Neural progenitor cell (in vitro differentiated cells): Measurements from ENCODE around the gene UNC119B. TPM values are rescaled to one million over a fixed set of nuclear protein-coding genes. Genes with fewer than 3 reads are reported as not detected.

Source experiments
- DNase-seq: peaks from one replicate; pipeline ENCODE4 v3.0.0-alpha.2; 2016; ENCODE audit warnings: low spot score
- H2AFZ ChIP-seq: fragments of 200-600 bp; sonication (generic); replicated peaks from 2 replicates; pipeline ENCODE4 v1.6.1; 2016; ENCODE audit warnings: antibody characterized with exemption
- H3F3A ChIP-seq: fragments of 200-600 bp; sonication (generic); 2 replicates; pipeline ENCODE4 v1.6.1; 2016; ENCODE audit warnings: antibody characterized with exemption, low read depth
- H3K27ac ChIP-seq: fragments of 200-600 bp; sonication (generic); 2 replicates; pipeline ENCODE4 v1.5.1; 2016; ENCODE audit warnings: mild to moderate bottlenecking
- H3K27me3 ChIP-seq: fragments of 200-600 bp; sonication (generic); 2 replicates; pipeline ENCODE4 v1.6.1; 2016; ENCODE audit warnings: mild to moderate bottlenecking, moderate library complexity
- H3K36me3 ChIP-seq: fragments of 200-600 bp; sonication (generic); 2 replicates; pipeline ENCODE4 v1.5.1; 2016
- H3K4me1 ChIP-seq: fragments of 200-600 bp; sonication (generic); 2 replicates; pipeline ENCODE4 v1.6.1; 2016; ENCODE audit warnings: mixed run types
- H3K4me2 ChIP-seq: fragments of 200-600 bp; sonication (generic); 2 replicates; pipeline ENCODE4 v1.6.1; 2016
- H3K4me3 ChIP-seq: fragments of 200-600 bp; sonication (generic); 2 replicates; pipeline ENCODE4 v1.5.1; 2016
- H3K79me2 ChIP-seq: fragments of 200-600 bp; sonication (generic); 2 replicates; pipeline ENCODE4 v1.6.1; 2016; ENCODE audit warnings: low read depth
- H3K9ac ChIP-seq: fragments of 200-600 bp; sonication (generic); 2 replicates; pipeline ENCODE4 v1.6.1; 2016
- H3K9me3 ChIP-seq: fragments of 200-600 bp; sonication (generic); 2 replicates; pipeline ENCODE4 v1.5.1; 2016; ENCODE audit warnings: low read depth
- H4K20me1 ChIP-seq: fragments of 200-600 bp; sonication (generic); 2 replicates; pipeline ENCODE4 v1.6.1; 2016; ENCODE audit warnings: low read depth
- H3K27ac Mint-ChIP-seq: 3 replicates; pipeline ENCODE4 v1.8.0; 2021; ENCODE audit warnings: mixed read lengths
- H3K27me3 Mint-ChIP-seq: 2 replicates; pipeline ENCODE4 v1.8.0; 2022; ENCODE audit warnings: low read depth, mild to moderate bottlenecking, inconsistent platforms, moderate library complexity, mixed read lengths; ENCODE audit not compliant: insufficient read depth
- H3K36me3 Mint-ChIP-seq: 3 replicates; pipeline ENCODE4 v1.8.0; 2021; ENCODE audit warnings: mixed read lengths
- H3K4me1 Mint-ChIP-seq: 3 replicates; pipeline ENCODE4 v1.8.0; 2021; ENCODE audit warnings: mixed read lengths
- H3K4me3 Mint-ChIP-seq: 3 replicates; pipeline ENCODE4 v1.8.0; 2021; ENCODE audit warnings: mild to moderate bottlenecking, moderate library complexity, mixed read lengths
- H3K9me3 Mint-ChIP-seq: 3 replicates; pipeline ENCODE4 v1.8.0; 2020; ENCODE audit warnings: mixed read lengths
- CTCF ChIP-seq: fragments of 200-600 bp; sonication (generic); IDR thresholded peaks from 2 replicates; pipeline ENCODE4 v1.5.1; 2017; ENCODE audit warnings: antibody characterized with exemption, mild to moderate bottlenecking
- EZH2 ChIP-seq: fragments of 200-600 bp; sonication (generic); IDR thresholded peaks from 2 replicates; pipeline ENCODE4 v1.6.1; 2017; ENCODE audit warnings: antibody characterized with exemption, mild to moderate bottlenecking, moderate library complexity
- EZH2phosphoT487 ChIP-seq: fragments of 200-600 bp; sonication (generic); IDR thresholded peaks from 2 replicates; pipeline ENCODE4 v1.6.1; 2017; ENCODE audit warnings: antibody characterized with exemption
- total RNA-seq: library from RNA; depleted of rRNA; stranded (reverse); fragments of >200 nt; gene quantifications from 2 replicates; pipeline ENCODE4 v1.2.3, GENCODE V29; 2015; ENCODE audit warnings: low replicate concordance

Gene UNC119B
- total RNA-seq, 1 donor from 2014 or later = 58.9 TPM

- peaks cover 3% of the 10 kb centered on the region for H3K27me3 Mint-ChIP-seq
- Histone ChIP-seq H3K9me3 (no peaks in the 10 kb centered on the region), H3F3A (peaks cover 14% of the 10 kb centered on the region), H3K4me2 (peak overlapping the region; percentile 100), H2AFZ (no peak overlapping the region), H3K27ac (no peak overlapping the region), H3K27me3 (no peaks in the 10 kb centered on the region), H3K9ac (peak overlapping the region; percentile 90), H3K79me2 (peaks cover 55% of the 10 kb centered on the region), H3K4me3 (peak overlapping the region; percentile 100), H3K36me3 (no peaks in the 10 kb centered on the region), H3K4me1 (peaks cover 20% of the 10 kb centered on the region), H4K20me1 (peaks cover 53% of the 10 kb centered on the region)
- no peak for TF ChIP-seq EZH2phosphoT487
- no peak for TF ChIP-seq EZH2
- no peak for TF ChIP-seq CTCF
- H3K4me1 Mint-ChIP-seq = peaks cover 28% of the 10 kb centered on the region
- H3K36me3 Mint-ChIP-seq = peaks cover 13% of the 10 kb centered on the region
- DNase-seq = peak; percentile 8
- H3K27ac Mint-ChIP-seq = peak overlapping the region; percentile 47
- no peaks in the 10 kb centered on the region for H3K9me3 Mint-ChIP-seq
- H3K4me3 Mint-ChIP-seq = peak overlapping the region; percentile 89
Measured at GRCh38 chr12:120711411-120711810, 1.2 kb downstream of the UNC119B start.

GRCh38 chr12:120712610-120713009, 2.4 kb downstream of the UNC119B start:
- H3F3A ChIP-seq = peaks cover 14% of the 10 kb centered on the region
- no peak for TF ChIP-seq EZH2phosphoT487
- H3K9ac ChIP-seq = no peak overlapping the region
- Mint-ChIP-seq H3K36me3 (peaks cover 16% of the 10 kb centered on the region), H3K27ac (no peak overlapping the region), H3K4me1 (peaks cover 30% of the 10 kb centered on the region), H3K4me3 (no peak overlapping the region), H3K9me3 (no peaks in the 10 kb centered on the region), H3K27me3 (peaks cover 3% of the 10 kb centered on the region)
- no peak overlapping the region for H2AFZ ChIP-seq
- peaks cover 3% of the 10 kb centered on the region for H3K36me3 ChIP-seq
- H3K4me2 ChIP-seq = peak overlapping the region; percentile 100
- no peaks in the 10 kb centered on the region for H3K9me3 ChIP-seq
- H3K27me3 ChIP-seq = no peaks in the 10 kb centered on the region
- H4K20me1 ChIP-seq = peaks cover 63% of the 10 kb centered on the region
- no peak for DNase-seq
- H3K4me3 ChIP-seq = no peak overlapping the region
- peaks cover 20% of the 10 kb centered on the region for H3K4me1 ChIP-seq
- peaks cover 57% of the 10 kb centered on the region for H3K79me2 ChIP-seq
- H3K27ac ChIP-seq = no peak overlapping the region

GRCh38 chr12:120713861-120714482, 3.7 kb downstream of the UNC119B start:
- peaks cover 75% of the 10 kb centered on the region for H4K20me1 ChIP-seq
- H3K9ac ChIP-seq = no peak overlapping the region
- no peak overlapping the region for H3K4me3 ChIP-seq
- H3K4me1 ChIP-seq = peaks cover 20% of the 10 kb centered on the region
- H3K9me3 ChIP-seq = no peaks in the 10 kb centered on the region
- no peak overlapping the region for H3K27ac Mint-ChIP-seq
- H3K27me3 Mint-ChIP-seq = peaks cover 3% of the 10 kb centered on the region
- H3K27ac ChIP-seq = no peak overlapping the region
- H3K4me3 Mint-ChIP-seq = no peak overlapping the region
- no peak overlapping the region for H3K4me2 ChIP-seq
- peaks cover 57% of the 10 kb centered on the region for H3K79me2 ChIP-seq
- H3K27me3 ChIP-seq = no peaks in the 10 kb centered on the region
- peaks cover 12% of the 10 kb centered on the region for H3F3A ChIP-seq
- H3K36me3 Mint-ChIP-seq = peaks cover 23% of the 10 kb centered on the region
- no peak overlapping the region for H2AFZ ChIP-seq
- TF ChIP-seq EZH2phosphoT487 (no peak), CTCF (peak; percentile 89)
- DNase-seq = peak; percentile 92
- H3K9me3 Mint-ChIP-seq = no peaks in the 10 kb centered on the region
- peaks cover 30% of the 10 kb centered on the region for H3K4me1 Mint-ChIP-seq
- peaks cover 6% of the 10 kb centered on the region for H3K36me3 ChIP-seq

GRCh38 chr12:120718055-120718454, 7.8 kb downstream of the UNC119B start:
- Mint-ChIP-seq H3K4me3 (no peak overlapping the region), H3K9me3 (no peaks in the 10 kb centered on the region), H3K27me3 (peaks cover 8% of the 10 kb centered on the region), H3K36me3 (peaks cover 41% of the 10 kb centered on the region), H3K27ac (no peak overlapping the region), H3K4me1 (peaks cover 3% of the 10 kb centered on the region)
- H4K20me1 ChIP-seq = peaks cover 65% of the 10 kb centered on the region
- no peak overlapping the region for H3K9ac ChIP-seq
- H3K36me3 ChIP-seq = peaks cover 6% of the 10 kb centered on the region
- peaks cover 29% of the 10 kb centered on the region for H3K79me2 ChIP-seq
- peaks cover 6% of the 10 kb centered on the region for H3F3A ChIP-seq
- no peak overlapping the region for H3K27ac ChIP-seq
- H3K27me3 ChIP-seq = no peaks in the 10 kb centered on the region
- no peaks in the 10 kb centered on the region for H3K4me1 ChIP-seq
- no peak for DNase-seq
- no peak overlapping the region for H3K4me2 ChIP-seq
- H3K4me3 ChIP-seq = no peak overlapping the region
- TF ChIP-seq EZH2phosphoT487 = no peak
- no peak for TF ChIP-seq EZH2
- no peak for TF ChIP-seq CTCF
- H3K9me3 ChIP-seq = no peaks in the 10 kb centered on the region
- H2AFZ ChIP-seq = no peak overlapping the region
